Right hindlimb (tissue), 1 donor: ENCODE measurements around the gene SPRED3.
"Not testable (repeated sequence)": the region's sequence is repeated elsewhere in the genome, so short reads cannot be mapped to it uniquely, and the experiment has no call there.

Experiments used
- DNase-seq: peaks from one replicate; pipeline ENCODE4 v3.0.0-alpha.2; 2018

The SPRED3 gene

DNA sequence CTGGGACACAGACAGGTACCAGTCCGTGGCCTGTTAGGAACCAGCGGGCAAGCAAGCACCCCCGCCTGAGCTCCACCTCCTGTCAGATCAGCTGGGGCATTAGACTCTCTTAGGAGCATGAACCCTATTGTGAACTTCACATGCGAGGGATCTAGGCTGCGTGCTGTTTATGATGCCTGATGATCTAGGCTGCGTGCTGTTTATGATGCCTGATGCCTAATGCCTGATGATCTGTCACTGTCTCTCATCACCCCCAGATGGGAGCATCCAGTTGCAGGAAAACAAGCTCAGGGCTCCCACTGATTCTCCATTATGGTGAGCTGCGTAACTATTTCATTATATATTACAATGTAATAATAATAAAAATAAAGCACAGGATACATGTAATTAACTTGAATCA is 33.9 kb downstream of the SPRED3 start:
- no peak for DNase-seq

DNA sequence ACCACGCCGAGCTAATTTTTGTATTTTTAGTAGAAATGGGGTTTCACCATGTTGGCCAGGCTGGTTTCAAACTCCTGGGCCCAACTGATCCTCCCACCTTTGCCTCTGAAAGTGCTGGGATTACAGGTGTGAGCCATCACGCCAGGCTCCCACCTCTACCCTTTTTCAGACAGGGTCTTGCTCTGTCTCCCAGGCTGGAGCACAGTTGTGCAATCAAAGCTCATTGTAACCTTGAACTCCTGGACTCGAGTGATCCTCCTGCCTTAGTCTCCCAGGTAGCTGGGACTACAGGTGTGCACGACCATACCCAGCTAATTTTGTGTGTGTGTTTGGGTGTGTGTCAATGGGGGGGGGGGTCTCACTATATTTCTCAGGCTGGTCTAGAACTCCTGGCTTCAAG is 35.8 kb downstream of the SPRED3 start:
- no peak for DNase-seq

DNA sequence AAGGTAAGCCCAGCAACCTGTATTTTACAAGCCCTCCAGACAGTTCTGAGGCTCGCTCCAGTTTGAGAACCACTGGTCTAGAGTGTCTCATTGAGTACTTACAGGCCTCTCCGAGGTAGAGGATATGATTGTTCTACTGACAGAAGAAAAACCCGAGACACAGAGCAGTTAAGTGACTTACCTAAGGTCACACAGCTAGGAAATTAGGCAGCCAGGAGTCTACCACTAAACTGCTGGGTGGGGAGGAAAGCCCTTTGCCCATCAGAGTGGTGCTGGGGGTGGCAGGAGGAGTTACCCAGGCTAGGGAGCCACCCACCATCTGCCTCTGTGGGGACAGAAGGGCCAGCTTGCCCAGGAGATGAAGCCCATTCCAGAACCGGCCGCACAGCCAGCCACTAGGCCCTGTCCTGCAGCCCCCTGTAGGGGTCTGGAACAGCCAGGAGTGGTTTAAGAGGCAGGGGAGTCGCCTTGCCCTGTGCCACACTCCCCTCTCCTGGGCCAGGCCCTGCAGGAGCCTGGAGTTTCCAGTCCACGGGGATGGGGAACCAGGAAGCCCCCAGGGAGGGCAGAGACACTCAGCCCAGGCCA is 36.8 kb downstream of the SPRED3 start:
- no peak for DNase-seq

DNA sequence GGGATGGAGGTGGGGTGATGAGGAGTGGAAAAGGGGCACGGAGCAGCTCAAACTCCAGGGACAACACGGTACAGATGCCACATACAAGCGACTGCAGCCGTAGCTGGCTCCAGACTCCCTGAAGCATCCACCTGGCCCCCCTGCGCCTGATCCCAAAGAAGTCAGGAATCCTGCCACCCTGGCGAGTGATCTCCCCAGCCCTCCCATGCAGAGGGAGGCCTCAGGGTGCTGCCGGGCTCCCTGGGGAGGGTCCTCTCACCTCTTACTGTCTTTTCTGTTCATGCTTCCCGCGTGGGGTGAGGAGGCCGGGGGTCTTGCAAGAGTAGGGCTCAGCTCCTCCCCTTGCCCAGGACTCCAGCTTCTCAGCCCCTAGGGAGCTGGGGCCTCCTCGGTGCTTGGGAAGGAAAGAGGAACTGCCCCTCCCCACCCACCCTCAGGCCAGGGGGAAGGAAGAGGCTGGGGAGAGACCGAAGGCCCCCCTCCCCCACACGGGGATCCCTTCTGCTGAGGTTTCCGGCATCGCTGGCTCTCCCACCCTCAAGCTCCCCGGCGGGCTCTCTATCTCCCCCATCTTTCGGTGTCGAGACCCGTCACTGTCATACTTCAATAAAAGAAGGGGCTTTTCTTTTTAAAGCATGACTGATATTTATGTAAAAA is 37.4 kb downstream of the SPRED3 start, which contains the start of gene RASGRP4:
Gene RASGRP4 (minus strand): TSS at position 410 of the 657 bp plus-strand sequence. CDS start 128 bp downstream, at position 282.
- no peak for DNase-seq

DNA sequence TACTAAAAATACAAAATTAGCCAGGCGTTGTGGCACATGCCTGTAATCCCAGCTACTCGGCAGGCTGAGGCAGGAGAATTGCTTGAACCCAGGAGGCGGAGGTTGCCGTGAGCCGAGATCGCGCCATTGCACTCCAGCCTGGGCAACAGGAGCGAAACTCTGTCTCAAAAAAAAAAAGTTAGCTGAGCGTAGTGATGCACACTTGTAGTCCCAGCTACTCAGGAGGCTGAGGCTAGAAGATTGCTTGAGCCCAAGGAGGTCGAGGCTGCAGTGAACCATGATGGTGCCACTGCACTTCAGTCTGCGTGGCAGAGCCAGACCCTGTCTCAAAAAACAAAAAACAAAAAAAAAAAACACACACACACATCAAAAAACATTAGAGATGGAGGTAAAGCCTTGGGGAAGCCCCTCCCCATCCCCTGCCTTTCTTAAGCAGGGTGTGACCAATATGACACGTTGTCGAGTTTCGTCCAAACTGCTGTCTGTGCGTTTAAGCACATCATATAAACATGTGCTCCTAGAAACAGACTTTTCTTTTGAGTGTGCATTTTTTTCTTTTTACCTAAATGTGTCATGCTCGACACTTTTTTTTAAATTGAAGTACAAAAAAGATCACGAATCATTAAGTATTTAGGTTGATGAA is 38.7 kb downstream of the SPRED3 start:
- not testable (repeated sequence) for DNase-seq

DNA sequence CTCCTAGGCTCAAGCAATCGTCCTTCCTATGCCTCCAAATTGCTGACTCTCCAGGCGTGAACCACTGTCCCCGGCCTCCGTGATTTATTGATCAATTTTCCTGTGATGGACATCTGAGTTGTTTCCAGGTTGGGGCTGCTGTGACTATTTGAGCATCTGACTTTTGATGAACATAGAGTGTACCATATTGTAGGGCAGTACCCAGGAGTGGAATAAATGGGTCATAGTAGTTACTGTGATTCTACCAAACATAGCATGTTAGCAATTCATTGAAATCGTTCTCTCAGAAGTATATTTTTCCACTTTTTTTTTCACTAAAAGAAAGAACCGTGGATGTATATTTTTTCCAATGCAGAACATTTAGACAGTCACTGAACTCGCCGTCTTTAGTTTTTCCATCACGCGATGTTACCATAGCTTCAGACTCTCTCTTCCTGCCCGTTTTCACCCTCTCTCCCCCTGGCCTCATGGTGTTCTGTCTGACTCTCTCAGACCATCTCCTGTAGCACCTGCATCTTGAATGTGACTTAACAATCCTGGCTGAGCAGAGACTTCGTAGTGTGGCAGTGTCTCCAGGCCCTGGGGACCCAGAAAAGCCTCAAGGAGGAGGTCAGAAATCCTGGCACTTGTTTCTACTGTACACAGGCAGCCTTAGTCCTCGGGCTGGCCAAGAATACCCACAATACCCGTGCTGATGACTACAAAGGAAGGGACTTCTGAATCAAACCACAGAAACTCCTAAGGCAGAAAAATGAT is 40.7 kb downstream of the SPRED3 start:
- no peak for DNase-seq

DNA sequence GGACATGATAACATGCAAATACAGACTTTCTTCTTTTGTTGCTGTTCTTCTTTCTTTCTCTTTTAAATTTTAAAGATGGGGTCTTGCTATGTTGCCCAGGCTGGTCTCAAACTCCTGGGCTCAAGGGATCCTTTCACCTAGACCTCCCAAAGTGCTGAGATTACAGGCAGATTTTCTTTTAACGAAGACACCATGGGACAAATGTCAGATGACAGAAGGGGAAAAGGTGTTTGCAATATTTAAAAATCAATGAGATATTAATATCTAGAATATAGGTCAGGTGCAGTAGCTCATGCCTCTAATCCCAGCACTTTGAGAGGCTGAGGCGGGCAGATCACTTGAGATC is 41.3 kb downstream of the SPRED3 start:
- no peak for DNase-seq

DNA sequence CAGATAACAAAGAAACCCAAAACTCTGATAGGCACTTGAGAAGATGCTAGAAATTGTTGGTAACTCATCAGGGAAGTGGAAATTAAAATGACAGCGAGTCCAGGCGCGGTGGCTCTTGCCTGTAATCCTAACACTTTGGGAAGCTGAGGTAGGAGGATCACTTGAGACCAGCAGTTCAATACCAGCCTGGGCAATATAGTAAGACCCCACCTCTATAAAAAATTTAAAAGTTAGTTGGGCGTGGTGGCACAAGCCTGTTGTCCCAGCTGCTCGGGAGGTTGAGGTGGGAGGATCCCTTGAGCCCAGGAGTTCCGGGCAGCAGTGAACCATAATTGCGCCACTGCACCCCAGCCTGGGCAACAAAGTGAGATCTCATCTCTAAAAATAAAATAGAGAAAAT is 42.4 kb downstream of the SPRED3 start:
- DNase-seq: no peak

DNA sequence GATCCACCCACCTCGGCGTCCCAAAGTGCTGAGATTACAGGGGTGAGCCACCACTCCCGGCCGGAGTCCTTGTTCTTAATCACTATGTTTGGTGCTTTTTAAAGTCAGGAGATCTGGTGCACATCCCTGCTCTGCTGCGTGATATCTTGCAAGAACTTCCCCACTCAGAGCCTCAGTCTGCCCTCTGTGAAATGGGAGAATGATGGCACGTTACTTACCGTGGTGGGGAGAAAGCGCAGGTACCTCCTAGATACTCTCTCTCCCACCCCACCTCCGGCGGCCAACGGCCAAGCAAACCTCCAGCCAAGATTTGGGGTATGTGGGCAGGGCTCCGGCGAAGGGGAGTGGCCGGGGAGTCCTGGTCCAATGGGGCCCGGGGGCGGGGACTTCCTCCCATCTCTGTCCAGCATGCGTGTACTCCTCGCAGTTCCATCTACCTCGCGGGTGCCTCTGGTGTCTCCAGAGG is 44.8 kb downstream of the SPRED3 start, which contains the start of gene RYR1:
Gene RYR1 (plus strand): TSS at position 424 of the 466 bp plus-strand sequence. CDS start 139 bp downstream, outside the sequence.
- peak; percentile 76 for DNase-seq

DNA sequence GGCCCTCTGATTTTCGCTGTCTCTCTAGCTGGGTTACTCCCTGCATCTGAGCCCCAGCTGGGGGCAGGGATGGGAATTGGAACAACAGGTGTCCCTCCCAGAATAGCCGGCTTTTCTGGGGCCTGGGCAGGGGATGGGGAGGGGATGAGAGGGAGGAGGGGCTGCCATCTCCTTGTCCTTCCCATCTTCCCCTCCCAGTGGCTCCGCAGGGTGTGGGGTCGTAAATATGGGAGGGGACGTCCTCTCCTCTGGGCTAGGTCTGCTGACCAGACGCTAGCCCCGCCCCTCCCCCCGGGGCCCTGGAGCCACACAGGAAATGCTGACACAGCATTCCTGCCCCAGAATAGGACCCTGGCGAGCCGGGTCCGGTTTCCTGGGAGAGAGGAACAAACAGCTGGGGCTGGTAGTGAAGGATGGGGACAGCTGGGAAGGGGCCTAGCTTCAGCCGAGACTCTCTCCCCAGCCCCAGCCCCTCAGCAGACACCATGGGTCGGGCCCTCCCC is 46.1 kb downstream of the SPRED3 start:
- DNase-seq: peak; percentile 90

DNA sequence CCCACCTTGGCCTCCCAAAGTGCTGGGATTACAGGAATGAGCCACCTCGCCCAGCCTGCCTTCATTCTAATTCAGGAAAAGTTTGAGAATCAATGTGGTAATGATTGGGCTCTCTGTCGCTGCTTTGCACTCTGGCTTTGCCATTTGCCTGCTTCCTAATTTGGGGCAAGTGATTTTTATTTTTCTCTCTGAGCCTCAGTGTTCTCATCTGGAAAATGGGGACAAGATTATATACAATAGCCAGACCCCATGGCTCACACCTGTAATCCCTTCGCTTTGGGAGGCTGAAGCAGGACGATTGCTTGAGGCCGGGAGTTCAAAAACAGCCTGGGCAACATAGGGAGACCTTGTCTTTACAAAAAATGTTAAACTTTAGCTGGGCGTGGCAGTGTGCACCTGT is 48.8 kb downstream of the SPRED3 start:
- DNase-seq: no peak

DNA sequence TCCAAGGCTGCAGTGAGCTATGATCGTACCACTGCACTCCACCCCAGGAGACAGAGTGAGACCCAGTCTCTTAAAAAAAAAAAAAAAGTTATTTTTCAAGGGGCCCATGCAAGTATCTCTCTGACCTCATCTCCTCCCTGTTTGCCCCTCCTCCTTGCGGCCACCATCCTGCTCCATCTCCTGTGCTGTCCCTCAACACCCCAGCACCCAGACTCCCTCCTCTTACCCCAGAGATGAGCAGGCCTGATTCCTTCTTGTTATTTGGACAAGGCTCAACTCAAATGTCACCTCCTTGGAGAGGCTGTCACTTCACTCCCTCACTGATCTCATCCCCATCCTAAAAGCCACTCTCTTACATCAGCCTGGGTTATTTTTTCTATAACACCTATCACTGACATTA is 49.4 kb downstream of the SPRED3 start:
- no peak for DNase-seq

DNA sequence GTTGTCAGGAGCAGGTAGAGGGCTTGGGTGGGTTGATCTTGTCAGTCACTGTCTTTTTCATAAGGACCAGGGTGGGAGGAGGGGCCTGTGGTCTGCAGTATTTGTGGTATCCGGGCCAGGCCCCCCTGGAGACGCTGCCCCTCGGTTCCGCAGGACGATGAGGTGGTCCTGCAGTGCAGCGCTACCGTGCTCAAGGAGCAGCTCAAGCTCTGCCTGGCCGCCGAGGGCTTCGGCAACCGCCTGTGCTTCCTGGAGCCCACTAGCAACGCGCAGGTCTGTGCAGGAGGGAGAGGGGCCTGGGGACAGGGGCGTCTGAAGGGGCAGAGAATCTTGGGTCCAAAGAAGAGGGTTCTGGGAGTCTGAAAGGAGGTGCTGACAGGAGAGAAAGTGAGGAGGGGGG is 52.1 kb downstream of the SPRED3 start:
- no peak for DNase-seq

DNA sequence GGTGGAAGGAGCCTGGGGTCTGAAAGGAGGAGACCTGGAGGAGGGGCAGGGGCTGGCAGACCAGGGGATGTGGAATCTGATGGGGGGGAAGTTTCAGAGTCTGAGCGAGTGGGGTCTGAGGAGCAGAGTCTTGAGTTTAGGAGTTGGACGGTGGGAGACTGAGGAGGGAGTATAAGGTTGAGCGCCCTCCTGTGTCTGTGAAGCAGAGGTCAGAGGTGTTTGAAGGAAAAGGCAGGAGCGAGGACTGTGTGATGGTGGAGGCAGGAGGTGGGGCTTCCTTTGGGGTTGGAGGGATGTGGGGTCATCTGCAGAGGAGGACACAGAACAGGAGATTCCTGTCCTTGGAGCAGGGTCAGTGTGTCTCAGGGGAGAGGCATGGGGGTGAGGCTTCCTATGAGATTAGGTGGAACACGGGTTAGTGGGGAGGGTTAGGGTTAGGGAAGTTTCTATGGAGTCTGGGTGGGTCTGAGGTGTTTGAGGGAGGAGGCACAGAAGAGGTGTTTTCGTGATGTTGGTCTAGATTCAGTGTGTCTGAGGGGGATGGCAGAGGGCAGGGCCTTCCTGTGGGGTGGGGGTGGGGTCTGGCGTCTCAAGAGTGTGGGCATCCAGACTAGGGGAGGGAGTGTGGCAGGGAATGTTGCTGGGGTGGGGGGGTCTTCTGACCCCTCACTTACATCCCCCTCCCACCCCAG is 53.3 kb downstream of the SPRED3 start:
- no peak for DNase-seq

DNA sequence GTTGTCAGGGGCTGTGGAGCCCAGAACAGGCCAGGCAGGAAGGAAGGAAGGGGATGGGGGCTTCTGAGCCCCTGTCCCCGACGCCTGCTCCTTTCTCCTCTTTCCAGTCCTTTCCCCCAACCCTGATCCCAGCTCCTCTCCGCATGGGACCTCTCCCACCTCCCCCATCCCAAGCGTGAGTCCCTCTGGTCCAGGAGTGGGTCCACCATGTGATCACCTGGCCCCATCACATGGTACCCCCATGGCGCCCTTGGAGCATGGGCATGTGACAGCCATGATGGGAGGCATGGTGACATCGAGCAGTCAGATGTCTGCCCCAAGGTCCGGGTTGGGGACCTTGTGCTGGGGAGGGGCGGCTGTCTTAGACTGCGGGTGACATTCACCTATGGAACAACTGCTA is 54.2 kb downstream of the SPRED3 start:
- no peak for DNase-seq

DNA sequence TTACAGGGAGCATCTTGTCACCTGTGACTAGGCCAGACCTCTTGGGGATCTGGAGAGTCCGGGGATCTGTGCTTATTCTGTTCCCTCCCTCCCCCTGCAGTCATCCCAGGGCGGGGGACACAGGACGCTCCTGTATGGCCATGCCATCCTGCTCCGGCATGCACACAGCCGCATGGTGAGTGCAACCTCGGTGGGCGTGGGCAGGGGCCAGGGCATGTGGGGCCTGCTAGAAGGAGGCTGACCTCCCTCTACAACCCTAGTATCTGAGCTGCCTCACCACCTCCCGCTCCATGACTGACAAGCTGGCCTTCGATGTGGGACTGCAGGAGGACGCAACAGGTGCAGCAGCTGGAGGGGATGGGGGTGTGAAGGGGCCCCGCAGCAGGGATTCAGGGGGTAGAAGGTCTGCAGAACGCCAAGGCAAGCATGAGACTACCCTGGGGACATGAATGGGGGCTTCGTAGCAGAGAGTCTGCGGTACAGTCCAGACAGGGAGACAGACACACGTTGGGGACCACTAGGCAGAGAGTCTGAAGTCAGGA is 55.0 kb downstream of the SPRED3 start:
- no peak for DNase-seq

DNA sequence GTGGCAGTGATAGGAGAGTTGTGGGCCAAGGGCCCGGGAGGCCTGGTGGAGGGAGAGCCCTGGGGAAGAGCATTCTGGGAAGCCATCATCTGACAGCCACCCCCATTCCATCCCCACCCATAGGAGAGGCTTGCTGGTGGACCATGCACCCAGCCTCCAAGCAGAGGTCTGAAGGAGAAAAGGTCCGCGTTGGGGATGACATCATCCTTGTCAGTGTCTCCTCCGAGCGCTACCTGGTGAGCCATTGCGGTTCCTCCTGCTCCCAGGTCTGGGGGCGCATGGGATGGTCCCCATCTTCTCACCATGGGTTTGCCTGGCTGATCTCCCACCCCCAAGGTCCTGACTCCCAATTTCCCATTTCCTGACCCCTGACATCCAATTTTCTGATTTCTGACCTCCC is 55.5 kb downstream of the SPRED3 start:
- no peak for DNase-seq

DNA sequence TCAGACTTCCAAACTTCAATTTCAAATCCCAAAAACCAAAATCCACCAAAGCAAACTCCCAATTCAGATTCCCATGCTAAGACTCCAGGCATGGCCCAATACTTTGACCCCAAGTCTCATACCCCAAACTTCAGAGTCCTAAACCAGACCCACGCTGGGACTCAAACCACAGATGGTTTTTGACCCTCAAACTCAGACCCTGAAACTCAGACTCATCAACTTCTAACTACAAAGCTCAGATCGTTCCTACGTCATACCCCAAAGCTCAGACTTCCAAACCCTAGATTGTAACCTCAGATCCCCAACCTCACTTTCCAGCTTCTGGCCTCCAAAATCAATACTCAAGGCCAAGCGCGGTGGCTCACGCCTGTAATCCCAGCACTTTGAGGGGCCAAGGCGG is 56.9 kb downstream of the SPRED3 start:
- no peak for DNase-seq

DNA sequence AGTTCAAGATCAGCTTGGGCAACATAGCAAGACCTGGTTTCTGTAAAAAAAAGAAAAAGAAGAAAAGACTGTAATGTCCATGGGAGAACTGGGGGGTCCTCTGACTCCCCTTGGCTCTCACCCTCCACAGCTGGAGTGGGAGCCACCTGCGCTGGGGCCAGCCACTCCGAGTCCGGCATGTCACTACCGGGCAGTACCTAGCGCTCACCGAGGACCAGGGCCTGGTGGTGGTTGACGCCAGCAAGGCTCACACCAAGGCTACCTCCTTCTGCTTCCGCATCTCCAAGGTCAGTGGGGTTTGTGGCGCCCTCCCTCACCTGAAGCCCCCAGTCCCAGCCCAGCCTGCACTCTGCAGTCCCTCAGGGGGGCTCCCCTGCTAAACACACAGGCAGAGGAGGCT is 59.7 kb downstream of the SPRED3 start:
- no peak for DNase-seq
